Activated CD8-positive, alpha-beta memory T cell treated with anti-CD3 and anti-CD28 coated beads for 36 hours (primary cell): ENCODE results near the gene TRMT10B. TPM values are rescaled to one million over a fixed set of nuclear protein-coding genes. Genes with fewer than 3 reads are reported as not detected.
"Not testable (repeated sequence)": the region's sequence is repeated elsewhere in the genome, so short reads cannot be mapped to it uniquely, and the experiment has no call there.

Experiments used
- CTCF ChIA-PET: fragments of 350-600 bp; sonication (Branson Sonifier 250); formaldehyde crosslinking; loops from one replicate; lab custom pipeline; 2021; ENCODE audit warnings: antibody characterized with exemption; lab: Charles Lee
- POLR2A ChIA-PET: fragments of 350-600 bp; sonication (Branson Sonifier 250); formaldehyde crosslinking; loops from one replicate; lab custom pipeline; 2021; ENCODE audit warnings: antibody characterized with exemption; lab: Charles Lee
- total RNA-seq, 2 experiments: library from RNA; stranded (reverse); gene quantifications; one replicate each; pipeline ENCODE4 v1.2.3, GENCODE V29; 2021

Gene TRMT10B
- total RNA-seq, 2 experiments from 2014 or later, result 8.8 to 9.6 TPM

DNA sequence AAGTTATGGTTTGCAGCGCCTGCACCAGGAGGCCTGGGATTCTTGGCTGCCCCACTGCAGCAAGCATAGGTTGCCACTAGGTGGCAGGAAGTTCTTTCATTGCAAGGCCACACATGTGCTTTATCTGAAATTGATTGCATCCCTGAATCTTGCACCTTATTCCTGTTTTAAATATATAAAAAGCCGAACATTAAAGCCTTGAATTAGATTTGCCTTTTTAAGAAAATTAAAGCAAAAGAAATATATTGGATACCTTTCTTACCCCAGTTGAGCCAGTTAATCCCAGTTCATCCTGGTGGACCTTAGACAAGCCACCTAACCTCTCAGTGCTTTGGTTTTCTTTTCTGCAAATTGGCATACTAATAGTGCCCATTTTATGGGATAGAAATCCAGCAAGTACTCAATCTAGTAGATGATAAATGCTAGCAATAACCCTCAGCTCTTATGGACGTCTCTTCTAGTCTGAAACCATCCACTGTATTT is 6.3 kb upstream of the TRMT10B start:
- ChIA-PET CTCF (interaction anchor here (1.0 kb wide), 1 partner anchor 13 kb away, joined by 3 read pairs; no protein-coding TSS in a partner anchor), POLR2A (no interaction called here)

DNA sequence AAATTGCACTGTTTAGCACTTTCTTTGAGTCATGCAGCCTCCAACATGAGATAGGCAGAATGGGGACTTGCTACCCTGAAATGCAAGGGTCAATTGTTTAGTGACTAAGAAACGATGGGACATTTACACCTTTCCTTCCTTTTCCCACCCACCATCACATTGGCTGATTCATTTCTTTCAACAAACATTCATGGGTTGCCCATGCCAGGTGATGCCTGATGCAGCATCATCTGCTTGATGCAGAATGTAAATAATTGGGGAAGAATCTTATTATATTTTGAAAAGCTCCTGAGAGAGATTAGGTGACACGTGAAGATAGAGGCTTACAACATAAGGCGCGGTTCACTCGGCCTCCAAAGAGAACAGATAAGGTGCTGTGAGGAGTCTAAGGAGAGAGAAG is 4.5 kb upstream of the TRMT10B start:
- ChIA-PET CTCF (interaction anchor here (0.6 to 1.4 kb wide), 3 partner anchors 8 to 94 kb away, joined by 3 to 4 read pairs (median 3); no protein-coding TSS in a partner anchor), POLR2A (no interaction called here)

DNA sequence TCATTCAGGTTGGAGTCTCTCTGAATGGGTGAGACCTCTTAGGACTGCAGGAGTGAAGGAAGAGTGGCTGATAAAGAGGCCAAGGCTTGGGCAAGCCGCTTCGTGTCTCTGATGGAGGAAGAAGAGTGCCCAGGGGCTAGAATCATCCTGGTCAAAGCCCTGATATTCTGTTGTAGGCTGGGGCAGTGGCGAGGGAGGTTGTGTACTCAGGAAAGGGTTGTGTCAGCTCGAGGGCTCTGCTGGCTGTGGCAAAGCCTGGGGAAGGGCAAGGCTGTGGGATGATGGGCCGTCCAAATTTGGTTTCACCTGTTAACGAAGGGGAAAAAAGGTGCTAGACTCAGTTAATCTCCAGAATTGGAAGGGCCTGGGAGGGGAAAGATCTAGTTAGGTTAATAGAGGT is 2.4 kb upstream of the TRMT10B start:
- CTCF ChIA-PET, result no interaction called here
- POLR2A ChIA-PET, result no interaction called here

DNA sequence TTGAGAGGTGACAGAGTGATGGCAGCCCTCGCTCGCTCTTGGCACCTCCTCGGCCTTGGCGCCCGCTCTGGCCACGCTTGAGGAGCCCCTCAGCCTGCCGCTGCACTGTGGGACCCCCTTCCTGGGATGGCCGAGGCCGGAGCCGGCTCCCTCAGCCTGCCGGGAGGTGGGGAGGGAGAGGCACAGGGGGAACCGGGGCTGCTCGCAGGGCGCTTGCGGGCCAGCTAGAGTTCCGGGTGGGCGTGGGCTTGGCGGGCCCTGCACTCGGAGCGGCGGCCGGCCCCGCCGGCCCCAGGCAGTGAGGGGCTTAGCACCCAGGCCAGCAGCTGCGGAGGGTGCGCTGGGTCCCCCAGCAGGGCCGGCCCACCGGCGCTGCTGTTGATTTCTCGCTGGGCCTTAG is 1.9 kb upstream of the TRMT10B start:
- CTCF ChIA-PET, result not testable (repeated sequence)

DNA sequence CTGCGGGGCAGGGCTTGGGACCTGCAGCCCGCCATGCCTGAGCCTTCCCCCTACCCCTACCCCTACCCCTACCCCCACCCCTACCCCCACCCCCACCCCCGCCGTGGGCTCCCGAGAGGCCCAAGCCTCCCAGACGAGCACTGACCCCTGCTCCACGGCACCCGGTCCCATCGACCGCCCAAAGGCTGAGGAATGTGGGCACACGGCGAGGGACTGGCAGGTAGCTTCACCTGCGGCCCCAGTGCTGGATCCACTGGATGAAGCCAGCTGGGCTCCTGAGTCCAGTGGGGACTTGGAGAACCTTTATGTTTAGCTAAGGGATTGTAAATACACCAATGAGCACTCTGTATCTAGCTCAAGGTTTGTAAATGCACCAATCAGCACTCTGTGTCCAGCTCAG is 1.5 kb upstream of the TRMT10B start:
- CTCF ChIA-PET, POLR2A ChIA-PET: not testable (repeated sequence)

More for the DNA sequence above, 1.9 kb upstream of the TRMT10B start:
- POLR2A ChIA-PET, result not testable (repeated sequence)

DNA sequence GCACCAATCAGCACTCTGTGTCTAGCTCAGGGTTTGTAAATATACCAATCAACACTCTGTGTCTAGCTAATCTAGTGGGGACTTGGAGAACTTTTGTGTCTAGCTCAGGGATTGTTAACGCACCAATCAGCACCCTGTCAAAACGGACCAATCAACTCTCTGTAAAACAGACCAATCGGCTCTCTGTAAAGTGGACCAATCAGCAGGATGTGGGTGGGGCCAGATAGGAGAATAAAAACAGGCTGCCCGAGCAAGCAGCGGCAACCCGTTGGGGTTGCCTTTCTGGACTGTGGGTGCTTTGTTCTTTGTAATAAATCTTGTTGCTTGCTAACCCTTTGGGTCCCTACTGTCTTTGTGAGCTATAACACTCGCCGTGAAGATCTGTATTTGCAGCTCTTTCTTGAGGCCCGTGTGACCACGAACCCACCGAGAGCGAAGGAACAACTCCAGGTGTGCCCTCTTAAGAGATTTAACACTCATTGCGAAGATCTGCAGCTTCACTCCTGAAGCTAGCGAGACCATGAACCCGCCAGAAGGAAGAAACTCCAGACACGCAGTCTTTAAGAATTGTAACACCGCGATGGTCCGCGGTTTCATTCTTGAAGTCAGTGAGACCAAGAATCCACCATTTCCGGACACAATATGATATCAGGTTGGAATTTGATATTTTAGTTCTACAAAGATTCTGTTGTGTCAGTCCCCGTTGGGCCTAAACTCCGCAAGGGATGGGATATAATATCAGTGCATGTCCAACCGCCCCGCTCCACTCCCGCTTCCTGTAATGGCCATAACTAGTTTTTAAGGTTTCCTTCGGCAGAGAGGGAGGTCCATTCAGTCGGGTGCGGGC is 740 bp upstream of the TRMT10B start:
- POLR2A ChIA-PET, result interaction anchor here (1.1 kb wide), 1 partner anchor 150 kb away, joined by 3 read pairs; no protein-coding TSS in a partner anchor
- CTCF ChIA-PET, result no interaction called here

DNA sequence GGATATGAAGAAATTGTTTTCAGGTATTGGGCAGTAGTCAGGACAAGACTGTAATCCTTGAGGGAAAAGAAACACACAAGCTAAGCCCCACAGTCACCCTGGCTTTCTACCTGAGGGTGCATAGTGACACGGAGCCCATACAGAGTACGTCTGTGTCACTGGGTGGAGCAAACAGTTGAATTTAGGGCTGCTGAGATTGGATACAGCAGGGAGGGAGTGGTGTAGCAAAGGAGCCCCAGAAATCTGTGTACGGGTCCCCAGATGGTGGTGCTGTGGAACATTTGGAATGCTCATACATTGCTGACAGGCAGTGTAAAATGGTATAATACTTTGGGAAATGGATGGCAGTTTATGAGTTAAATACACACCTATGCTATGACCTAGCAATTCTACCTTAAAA is 5.1 kb downstream of the TRMT10B start:
- ChIA-PET POLR2A (interaction anchor here (1.1 kb wide), 1 partner anchor 167 kb away, joined by 3 read pairs; the partner anchor contains the start of gene TOMM5), CTCF (no interaction called here)

DNA sequence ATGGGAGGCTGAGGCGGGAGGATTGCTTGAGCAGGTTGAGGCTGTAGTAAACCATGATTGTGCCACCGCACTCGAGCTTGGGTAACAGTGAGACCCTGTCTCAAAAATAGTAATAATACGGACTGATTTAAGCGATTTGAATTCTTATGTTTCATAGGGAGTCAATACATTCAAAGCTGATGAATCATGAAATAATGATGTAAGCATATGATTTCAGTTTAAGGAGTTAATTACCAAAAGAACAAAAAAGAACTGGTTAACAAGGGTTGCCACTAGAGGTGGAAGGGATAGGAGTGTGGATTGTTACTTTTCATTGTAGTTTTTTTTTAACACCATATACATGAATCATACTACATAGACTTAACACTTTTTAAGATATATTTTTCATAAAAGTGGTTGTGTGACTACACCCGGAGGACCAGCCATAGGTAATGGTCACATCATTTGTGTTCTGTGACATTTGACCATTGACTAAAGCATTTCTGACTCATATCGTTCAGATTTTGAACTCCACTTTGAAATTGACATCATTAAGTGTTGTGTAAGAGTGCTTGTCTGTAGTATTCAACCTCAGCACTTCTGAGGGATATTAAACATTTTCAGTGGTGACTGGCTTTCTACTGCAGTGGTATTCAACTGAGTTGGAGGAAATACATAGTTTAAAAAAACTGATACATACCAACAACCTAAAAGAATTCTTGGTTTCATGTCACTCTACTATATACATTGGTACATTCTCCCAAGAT is 7.0 kb downstream of the TRMT10B start:
- CTCF ChIA-PET, result interaction anchor here (0.7 kb wide), 1 partner anchor 13 kb away, joined by 3 read pairs; no protein-coding TSS in a partner anchor
- POLR2A ChIA-PET, result no interaction called here

DNA sequence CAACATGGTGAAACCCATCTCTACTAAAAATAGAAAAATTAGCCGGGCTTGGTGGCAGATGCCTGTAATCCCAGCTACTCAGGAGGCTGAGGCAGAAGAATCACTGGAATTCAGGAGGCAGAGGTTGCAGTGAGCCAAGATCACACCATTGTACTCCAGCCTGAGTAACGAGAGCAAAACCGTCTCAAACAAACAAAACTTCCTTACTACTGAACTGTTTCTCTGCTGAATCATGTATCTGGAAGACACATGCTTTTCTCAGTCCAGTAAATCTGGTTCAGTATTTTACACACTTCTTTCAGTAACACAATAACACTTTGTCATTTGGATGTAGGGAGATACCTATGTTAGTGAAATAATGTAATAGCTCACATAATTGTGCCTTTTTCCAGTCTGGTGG is 7.9 kb downstream of the TRMT10B start:
- ChIA-PET POLR2A (no interaction called here), CTCF (no interaction called here)

DNA sequence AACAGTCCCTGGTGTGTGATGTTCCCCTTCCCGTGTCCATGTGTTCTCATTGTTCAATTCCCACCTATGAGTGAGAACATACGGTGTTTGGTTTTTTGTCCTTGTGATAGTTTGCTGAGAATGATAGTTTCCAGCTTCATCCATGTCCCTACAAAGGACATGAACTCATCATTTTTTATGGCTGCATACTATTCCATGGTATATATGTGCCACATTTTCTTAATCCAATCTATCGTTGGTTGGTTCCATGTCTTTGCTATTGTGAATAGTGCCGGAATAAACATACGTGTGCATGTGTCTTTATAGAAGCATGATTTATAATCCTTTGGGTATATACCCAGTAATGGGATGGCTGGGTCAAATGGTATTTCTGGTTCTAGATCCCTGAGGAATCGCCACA is 11.7 kb downstream of the TRMT10B start:
- POLR2A ChIA-PET, CTCF ChIA-PET: not testable (repeated sequence)

DNA sequence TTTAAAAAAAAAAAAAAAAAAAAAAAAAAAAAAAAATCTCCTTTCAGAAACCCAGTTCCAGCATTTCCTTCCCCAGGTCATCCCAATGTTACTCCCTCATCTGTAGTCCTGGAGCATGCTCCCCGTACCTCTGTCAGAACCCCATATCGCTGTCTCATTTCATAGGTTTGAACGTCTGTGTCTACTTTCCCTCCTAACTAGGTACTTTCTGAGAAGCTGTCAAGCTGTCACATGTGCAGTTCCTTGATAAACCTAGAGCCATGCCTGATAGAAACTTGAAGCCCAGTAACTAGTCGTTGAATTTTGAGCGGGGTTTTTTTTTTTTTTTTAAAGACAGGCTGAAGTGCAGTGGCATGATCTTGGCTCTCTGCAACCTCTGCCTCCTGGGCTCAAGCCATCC is 15.7 kb downstream of the TRMT10B start:
- CTCF ChIA-PET, result no interaction called here
- POLR2A ChIA-PET, result no interaction called here

DNA sequence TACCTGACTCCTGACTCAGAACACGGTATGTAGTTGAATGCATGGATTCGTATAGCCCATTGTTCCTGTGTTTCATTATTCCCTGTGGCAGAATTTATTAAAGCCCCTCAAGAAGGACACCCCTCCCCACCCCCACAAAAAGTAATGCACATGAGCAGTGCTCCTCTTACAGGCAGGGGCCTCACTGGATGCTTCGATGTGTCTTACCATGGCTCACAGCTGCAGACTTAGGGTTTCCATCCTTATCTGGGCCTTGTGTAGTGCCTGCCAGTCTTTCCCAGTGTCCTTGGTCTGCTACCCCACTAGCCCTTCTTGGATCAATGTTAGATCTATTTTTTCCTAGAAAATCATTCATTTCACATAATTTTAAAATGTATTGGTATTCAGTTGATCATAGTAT is 16.4 kb downstream of the TRMT10B start:
- ChIA-PET CTCF (no interaction called here), POLR2A (no interaction called here)

DNA sequence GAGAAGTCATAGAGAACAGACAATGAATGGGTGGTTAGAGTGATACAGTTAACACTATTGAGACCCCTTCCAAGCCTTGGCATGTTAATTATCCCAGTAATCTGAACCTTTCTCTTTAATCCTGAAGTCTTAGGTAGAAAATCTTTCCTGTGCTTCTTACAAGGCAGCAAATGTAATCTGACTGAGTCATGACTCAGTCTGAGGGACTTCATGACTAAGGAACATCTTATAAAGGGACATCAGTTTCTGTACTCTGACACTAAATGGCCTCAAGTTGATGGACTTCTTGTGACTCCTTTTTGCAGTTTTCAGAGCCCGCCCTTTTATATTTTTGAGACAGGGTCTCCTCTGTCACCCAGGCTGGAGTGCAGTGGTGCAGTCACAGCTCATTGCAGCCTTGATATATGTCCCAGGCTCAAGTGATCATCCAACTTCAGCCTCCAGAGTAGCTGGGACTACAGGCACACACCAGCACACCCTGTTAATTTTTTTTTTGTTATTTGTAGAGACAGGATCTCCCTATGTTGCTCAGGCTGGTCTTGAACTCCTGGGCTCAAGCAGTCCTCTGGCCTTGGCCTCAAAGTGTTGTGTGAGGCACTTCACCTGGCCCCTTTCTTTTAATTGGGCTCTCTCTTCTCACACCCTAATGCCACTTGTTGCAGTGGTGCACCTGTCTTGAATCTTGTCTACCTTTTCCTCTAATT is 21.8 kb downstream of the TRMT10B start:
- CTCF ChIA-PET, result interaction anchor here (1.4 kb wide), 1 partner anchor 9 kb away, joined by 4 read pairs; the partner anchor contains the start of gene EXOSC3
- POLR2A ChIA-PET, result interaction anchor here (1.0 kb wide), 1 partner anchor 38 kb away, joined by 3 read pairs; no protein-coding TSS in a partner anchor

DNA sequence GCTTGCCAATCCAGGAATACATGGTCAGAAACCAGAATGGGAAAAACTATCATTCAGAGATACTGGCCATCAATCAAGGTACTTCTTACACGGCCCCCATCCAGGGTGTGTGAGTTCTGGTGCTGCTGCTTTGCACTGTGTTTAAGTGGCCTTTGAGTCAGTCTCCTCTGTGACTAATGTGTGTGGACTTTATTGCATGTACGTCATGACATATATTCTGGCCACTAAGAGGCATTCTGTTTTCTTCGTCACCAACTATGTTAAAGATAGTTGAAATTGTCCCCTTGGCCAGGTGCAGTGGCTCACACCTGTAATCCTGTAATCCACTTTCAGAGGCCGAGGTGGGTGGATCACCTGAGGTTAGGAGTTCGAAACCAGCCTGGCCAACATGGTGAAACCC is 22.7 kb downstream of the TRMT10B start:
- CTCF ChIA-PET, result no interaction called here
- POLR2A ChIA-PET, result no interaction called here

DNA sequence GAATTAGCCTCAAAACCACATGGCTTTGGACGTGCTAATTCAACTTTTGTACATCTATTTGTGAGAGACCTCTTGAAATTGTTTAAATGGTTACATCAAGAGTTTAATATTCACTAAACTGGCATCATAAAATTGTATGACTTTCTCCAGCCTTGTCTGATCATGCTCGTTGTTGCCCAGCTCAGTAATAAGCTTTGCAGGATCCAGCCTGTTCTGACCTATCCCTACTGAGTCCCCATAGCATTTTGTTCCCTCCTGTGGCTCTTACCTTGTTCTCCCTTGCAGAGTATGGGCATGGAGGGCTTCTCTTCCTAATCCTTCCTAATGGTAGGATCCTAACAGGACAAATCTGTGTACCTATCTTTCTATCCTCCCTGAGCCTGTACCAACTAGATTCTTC is 24.9 kb downstream of the TRMT10B start:
- ChIA-PET CTCF (interaction anchor here (1.2 kb wide), 1 partner anchor 22 kb away, joined by 3 read pairs; the partner anchor contains the start of gene DCAF10), POLR2A (no interaction called here)

DNA sequence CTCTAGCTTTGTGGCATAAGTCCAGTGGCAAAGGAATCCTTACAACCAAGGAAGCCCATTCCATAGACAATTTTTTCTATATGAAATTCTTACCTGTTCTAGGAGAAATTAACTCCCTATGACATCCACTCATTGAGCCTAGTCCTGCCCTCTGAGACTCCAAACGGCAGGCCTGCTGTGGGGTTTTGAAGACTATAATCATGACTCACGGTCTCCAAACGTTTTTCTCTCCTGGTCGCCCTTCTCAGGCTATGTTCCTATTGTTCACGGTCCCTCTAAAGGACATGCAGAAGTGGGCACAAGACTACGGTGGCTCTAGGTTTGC is 30.6 kb downstream of the TRMT10B start:
- ChIA-PET CTCF (interaction anchor here (0.8 to 1.7 kb wide), 5 partner anchors 9 to 303 kb away, joined by 3 to 5 read pairs (median 4); partner anchors contain the start of genes DCAF10 and TOMM5), POLR2A (interaction anchor here (0.6 to 2.3 kb wide), 3 partner anchors 13 to 23 kb away, joined by 4 to 19 read pairs (median 6); partner anchors contain the start of gene DCAF10)

DNA sequence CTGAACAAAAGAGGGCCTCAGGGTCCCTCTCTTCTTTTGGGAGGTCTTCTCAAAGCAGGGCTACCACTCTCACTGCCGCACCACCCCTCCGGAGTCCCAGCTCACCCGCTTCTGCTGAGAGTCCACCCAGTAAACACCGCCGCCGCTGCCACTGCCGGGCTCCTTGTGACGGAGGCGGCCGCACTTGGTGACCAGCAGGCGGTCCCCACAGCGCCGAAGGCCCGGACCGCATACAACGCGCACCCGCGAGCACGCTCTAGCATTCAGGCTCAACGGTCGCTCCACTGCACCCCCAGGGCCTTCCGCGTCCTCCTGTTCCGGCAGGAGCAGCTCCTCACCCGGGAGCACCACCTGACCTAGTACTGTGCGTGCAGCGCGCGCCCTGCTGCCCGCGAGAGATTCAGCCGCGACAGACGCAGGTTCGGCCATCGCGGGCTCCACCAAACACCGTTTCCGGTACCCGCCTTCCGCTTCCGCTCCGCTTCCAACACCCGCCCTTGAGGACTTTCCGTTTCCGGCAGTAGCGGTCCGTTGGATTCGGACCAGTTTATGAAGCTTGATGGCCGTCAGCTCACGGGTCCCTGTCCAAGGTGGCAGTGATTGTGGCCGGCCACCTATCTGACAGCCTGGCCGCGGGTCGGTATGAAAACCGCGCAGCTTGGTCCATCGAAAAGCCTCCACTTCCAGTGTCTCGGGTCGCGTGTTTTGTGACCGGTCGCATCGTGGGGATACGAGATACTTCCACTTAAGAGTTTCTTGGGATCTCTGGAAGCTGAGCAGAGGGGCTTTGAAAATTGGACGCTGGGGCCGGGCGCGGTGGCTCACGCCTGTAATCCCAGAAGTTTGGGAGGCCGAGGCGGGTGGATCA is 31.2 kb downstream of the TRMT10B start, which contains the start of gene EXOSC3:
Gene EXOSC3 (minus strand): TSS at position 449 of the 868 bp plus-strand sequence. CDS start 20 bp downstream, at position 429.
- POLR2A ChIA-PET, result interaction anchor here (1.6 to 2.3 kb wide), 2 partner anchors 13 to 16 kb away, joined by 4 to 19 read pairs; partner anchors contain the start of gene DCAF10
- CTCF ChIA-PET, result interaction anchor here (0.8 to 1.7 kb wide), 5 partner anchors 10 to 304 kb away, joined by 3 to 5 read pairs (median 4); partner anchors contain the start of genes DCAF10 and TOMM5

DNA sequence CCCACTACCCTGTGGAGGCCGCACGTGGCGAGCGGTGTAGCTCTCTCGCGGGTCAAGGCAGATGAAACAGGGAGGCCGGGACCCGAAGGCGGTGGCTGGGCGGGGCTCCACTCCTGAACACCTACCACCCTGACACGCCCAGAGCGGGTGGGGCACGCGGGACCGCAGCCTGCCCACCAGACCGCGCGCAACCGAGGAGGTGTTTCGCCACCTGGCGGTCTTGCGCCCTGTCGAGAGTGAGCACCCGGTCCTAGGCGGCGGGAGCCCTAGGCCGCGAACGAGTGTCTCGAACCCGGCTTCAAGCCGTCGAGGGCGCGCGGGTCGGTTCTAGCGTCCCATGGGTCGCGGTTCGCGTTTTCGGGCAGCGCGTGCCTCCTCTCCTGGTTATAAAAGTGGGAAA is 33.5 kb downstream of the TRMT10B start:
- ChIA-PET CTCF (no interaction called here), POLR2A (no interaction called here)
